Iris pigment epithelial cell (primary cell): Measurements from ENCODE around the gene TAF6.

Experiments
- DNase-seq: peaks from one replicate; pipeline ENCODE4 v3.0.0-alpha.2; 2011; ENCODE audit warnings: low read depth

Gene TAF6

GRCh38 chr7:100065452-100066186 is 53.5 kb downstream of the TAF6 start:
- DNase-seq, result peak; percentile 70

GRCh38 chr7:100064162-100064561 is 55.0 kb downstream of the TAF6 start:
- no peak for DNase-seq

GRCh38 chr7:100063376-100063775 is 55.8 kb downstream of the TAF6 start:
- no peak for DNase-seq

DNA sequence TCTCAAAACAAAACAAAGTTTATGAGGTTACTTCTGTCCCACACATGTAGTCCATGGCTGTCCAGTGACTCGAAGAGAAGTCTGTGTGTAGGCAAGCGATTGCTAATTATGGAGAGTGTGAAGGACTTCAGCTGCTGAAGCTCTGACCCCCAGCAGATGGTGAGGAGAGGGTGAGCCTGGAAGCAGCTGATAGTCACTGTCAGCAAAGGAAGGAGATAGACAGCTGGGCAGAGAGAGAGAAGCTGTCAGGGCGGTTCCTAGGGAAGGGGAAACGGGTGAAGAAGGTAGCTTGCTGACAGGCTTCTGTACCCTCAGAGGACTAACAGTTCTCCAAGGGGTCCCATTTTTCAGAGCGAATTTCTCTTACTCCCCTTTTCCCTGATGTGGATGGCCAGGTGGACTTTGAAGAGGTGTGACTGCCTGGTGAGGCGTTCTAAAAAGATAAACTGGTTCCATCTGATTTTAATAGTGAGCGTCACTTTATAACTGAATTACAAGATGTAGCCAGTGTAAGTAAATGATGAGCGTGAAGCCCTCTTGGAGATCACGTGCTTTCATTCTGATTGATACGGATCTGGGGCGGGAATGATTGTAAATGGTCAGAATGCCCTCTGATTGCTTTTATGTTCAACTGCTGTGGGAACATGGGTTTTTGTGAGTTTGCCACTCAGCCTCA is 57.5 kb downstream of the TAF6 start:
- no peak for DNase-seq

DNA sequence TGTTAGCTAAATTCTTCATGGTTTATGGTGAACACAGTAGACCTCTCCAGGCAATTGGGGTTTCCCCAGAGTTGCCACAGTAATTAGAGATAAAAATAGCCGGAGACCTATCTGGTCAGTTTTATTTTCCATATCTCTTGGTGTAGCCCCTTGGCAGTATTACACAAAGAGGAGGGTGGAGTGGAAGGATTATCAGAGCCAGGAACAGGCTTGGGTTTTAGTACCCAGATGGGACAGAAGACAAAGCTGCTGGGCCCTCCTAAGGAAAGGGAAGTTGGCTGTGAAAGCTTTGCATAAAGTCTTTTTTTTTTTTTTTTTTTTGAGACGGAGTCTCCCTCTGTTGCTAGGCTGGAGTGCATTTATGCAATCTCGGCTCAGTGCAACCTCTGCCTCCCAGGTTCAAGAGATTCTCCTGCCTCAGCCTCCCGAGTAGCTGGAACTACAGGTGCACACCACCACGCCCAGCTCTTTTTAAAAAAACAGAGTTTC is 59.9 kb downstream of the TAF6 start:
- no peak for DNase-seq
